Tibial nerve (tissue), 4 donors: ENCODE data around the gene ZNF708.

Experiments used
- CTCF ChIP-seq, 5 experiments: fragments of 200-600 bp in 3 of 5; fragments of 450-650 bp in 2 of 5; sonication (generic) in 3 of 5; IDR thresholded peaks; one replicate each; pipeline ENCODE4 v1.5.1; 2016 to 2019; ENCODE audit warnings: antibody characterized with exemption in 5 of 5, mild to moderate bottlenecking in 3 of 5, moderate library complexity in 2 of 5
- EP300 ChIP-seq, 2 donors: sonication (generic); formaldehyde crosslinking; IDR thresholded peaks; one replicate each; pipeline ENCODE4 v1.6.1; 2017; ENCODE audit warnings: antibody characterized with exemption in 2 of 2, mild to moderate bottlenecking in 1 of 2
- POLR2A ChIP-seq, 2 donors: fragments of 450-650 bp; IDR thresholded peaks; one replicate each; pipeline ENCODE4 v1.6.1; 2017; ENCODE audit warnings: antibody characterized with exemption in 2 of 2, mild to moderate bottlenecking in 2 of 2, moderate library complexity in 2 of 2

DNA sequence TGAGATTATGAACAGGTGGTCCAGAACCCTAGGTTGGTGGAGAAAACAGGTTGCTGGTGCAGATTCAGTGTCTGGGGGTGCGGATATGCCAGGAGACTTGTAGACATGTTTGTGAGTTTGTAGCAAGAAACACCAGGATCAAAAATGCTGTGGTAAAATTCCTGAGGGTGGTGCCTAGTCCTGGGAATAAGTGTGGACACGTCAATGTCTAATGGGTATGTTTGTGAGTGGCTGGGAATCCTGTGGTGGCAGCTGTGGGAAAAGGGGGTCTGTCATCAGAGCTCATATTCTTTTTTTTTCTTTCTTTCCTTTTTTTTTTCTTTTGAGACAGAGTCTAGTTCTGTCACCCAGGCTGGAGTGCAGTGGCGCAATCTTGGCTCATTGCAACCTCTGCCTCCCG, 7.2 kb downstream of the ZNF708 start:
- no peak for TF ChIP-seq POLR2A (IDR thresholded peaks at IDR 0.05)
- no peak for TF ChIP-seq CTCF (IDR thresholded peaks at IDR 0.05)
- no peak for TF ChIP-seq EP300 (IDR thresholded peaks at IDR 0.05)
